ENCODE measurements around the gene TELO2.

DNA sequence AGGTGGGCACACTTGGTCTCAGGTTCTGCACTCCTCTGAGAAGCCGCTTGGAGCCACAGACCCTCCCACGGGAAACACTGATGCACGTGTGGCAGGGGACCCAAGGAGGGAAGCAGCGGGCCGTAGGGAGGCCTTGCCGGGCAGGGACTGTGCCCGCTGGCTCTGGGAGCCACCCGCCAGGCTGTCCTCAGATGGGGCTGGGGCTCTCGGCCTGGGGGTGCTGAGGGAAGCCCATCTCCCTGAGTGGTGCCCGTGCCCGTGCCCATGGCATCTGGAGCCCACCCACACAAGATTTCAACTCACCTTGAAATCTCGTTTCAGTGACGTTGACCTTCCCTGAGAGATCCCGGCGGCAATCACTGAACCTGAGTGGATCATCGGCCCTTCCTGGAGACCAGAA lies 36.2 kb upstream of the TELO2 start:
- TF ChIP-seq, protein P1, sequence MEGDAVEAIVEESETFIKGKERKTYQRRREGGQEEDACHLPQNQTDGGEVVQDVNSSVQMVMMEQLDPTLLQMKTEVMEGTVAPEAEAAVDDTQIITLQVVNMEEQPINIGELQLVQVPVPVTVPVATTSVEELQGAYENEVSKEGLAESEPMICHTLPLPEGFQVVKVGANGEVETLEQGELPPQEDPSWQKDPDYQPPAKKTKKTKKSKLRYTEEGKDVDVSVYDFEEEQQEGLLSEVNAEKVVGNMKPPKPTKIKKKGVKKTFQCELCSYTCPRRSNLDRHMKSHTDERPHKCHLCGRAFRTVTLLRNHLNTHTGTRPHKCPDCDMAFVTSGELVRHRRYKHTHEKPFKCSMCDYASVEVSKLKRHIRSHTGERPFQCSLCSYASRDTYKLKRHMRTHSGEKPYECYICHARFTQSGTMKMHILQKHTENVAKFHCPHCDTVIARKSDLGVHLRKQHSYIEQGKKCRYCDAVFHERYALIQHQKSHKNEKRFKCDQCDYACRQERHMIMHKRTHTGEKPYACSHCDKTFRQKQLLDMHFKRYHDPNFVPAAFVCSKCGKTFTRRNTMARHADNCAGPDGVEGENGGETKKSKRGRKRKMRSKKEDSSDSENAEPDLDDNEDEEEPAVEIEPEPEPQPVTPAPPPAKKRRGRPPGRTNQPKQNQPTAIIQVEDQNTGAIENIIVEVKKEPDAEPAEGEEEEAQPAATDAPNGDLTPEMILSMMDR (IDR thresholded peaks at IDR 0.05): no peak
- TF ChIP-seq POLR2A (IDR thresholded peaks at IDR 0.05): no peak
- no peak for TF ChIP-seq EP300 (IDR thresholded peaks at IDR 0.05)
